ENCODE data around the gene KAZN.

- TF ChIP-seq CREB5 (CRISPR knock-in tag; IDR thresholded peaks at IDR 0.05; ENCODE audit: low read depth) = no peak
- TF ChIP-seq ZNF8 (CRISPR knock-in tag; IDR thresholded peaks at IDR 0.05) = no peak
- TF ChIP-seq SNAI2 (CRISPR knock-in tag; IDR thresholded peaks at IDR 0.05) = no peak
- no peak for TF ChIP-seq CSDC2 (CRISPR knock-in tag; IDR thresholded peaks at IDR 0.05)
- no peak for TF ChIP-seq PATZ1 (CRISPR knock-in tag; IDR thresholded peaks at IDR 0.05; ENCODE audit: borderline replicate concordance)
- TF ChIP-seq BACH2 (CRISPR knock-in tag; IDR thresholded peaks at IDR 0.05; ENCODE audit: borderline replicate concordance) = no peak
- TF ChIP-seq TSHZ2 (CRISPR knock-in tag; IDR thresholded peaks at IDR 0.05) = no peak
- TF ChIP-seq ISL1 (CRISPR knock-in tag; IDR thresholded peaks at IDR 0.05) = no peak
- TF ChIP-seq ZFP3 (CRISPR knock-in tag; IDR thresholded peaks at IDR 0.05) = no peak
- TF ChIP-seq POU6F1 (CRISPR knock-in tag; IDR thresholded peaks at IDR 0.05; ENCODE audit: borderline replicate concordance, low read depth) = no peak
- TF ChIP-seq PPARA (CRISPR knock-in tag; IDR thresholded peaks at IDR 0.05; ENCODE audit: borderline replicate concordance) = no peak
- TF ChIP-seq ARNTL (CRISPR knock-in tag; IDR thresholded peaks at IDR 0.05; ENCODE audit: borderline replicate concordance, low read depth) = no peak
- no peak for TF ChIP-seq ZNF70 (CRISPR knock-in tag; IDR thresholded peaks at IDR 0.05)
- TF ChIP-seq OSR1 (CRISPR knock-in tag; IDR thresholded peaks at IDR 0.05) = no peak
Observed at GRCh38 chr1:14876747-14877146, 278.3 kb downstream of the KAZN start.
